SU-DHL-6 (cell line): Measurements from ENCODE around the gene EFEMP1.

Experiments
- H2AFZ ChIP-seq: fragments of 200-600 bp; sonication (generic); 2 replicates; pipeline ENCODE4 v1.6.1; 2014; ENCODE audit warnings: low read depth, mild to moderate bottlenecking, moderate library complexity, mixed read lengths, antibody characterized with exemption, low read length; ENCODE audit not compliant: severe bottlenecking
- H3F3A ChIP-seq: fragments of 200-600 bp; shearing (Covaris generic); 2 replicates; pipeline ENCODE4 v1.6.0; 2016; ENCODE audit warnings: antibody characterized with exemption, mild to moderate bottlenecking; ENCODE audit not compliant: insufficient read depth
- H3K27ac ChIP-seq: fragments of 200-600 bp; sonication (generic); 2 replicates; pipeline ENCODE4 v1.5.1; 2016; ENCODE audit warnings: low read depth, mild to moderate bottlenecking, low read length, moderate library complexity, mixed read lengths
- H3K27me3 ChIP-seq: fragments of 200-600 bp; sonication (generic), shearing (Covaris generic); 2 replicates; pipeline ENCODE4 v1.6.0; 2014; ENCODE audit warnings: mild to moderate bottlenecking, low read length
- H3K36me3 ChIP-seq: fragments of 200-600 bp; sonication (generic); 2 replicates; pipeline ENCODE4 v1.6.1; 2014; ENCODE audit warnings: mild to moderate bottlenecking, low read length, mixed read lengths
- H3K4me2 ChIP-seq: fragments of 300-600, 200-600 bp; shearing (Covaris generic), sonication (generic); 2 replicates; pipeline ENCODE4 v1.6.0; 2014; ENCODE audit warnings: low read length, low read depth, mild to moderate bottlenecking; ENCODE audit not compliant: poor library complexity, severe bottlenecking
- H3K4me3 ChIP-seq: fragments of 200-600 bp; sonication (generic); 2 replicates; pipeline ENCODE4 v1.5.1; 2014; ENCODE audit warnings: antibody characterized with exemption, low read length, mild to moderate bottlenecking, mixed read lengths; ENCODE audit not compliant: insufficient read depth, poor library complexity, severe bottlenecking
- H3K79me2 ChIP-seq: fragments of 200-600 bp; sonication (generic); 2 replicates; pipeline ENCODE4 v1.6.1; 2014; ENCODE audit warnings: mild to moderate bottlenecking, low read length, moderate library complexity; ENCODE audit not compliant: insufficient read depth
- H3K9ac ChIP-seq: fragments of 200-600 bp; sonication (generic); 2 replicates; pipeline ENCODE4 v1.7.0; 2014; ENCODE audit warnings: mild to moderate bottlenecking, low read length
- H3K9me2 ChIP-seq: fragments of 200-600 bp; sonication (generic); replicated peaks from 2 replicates; pipeline ENCODE4 v1.6.1; 2014; ENCODE audit warnings: low read length; ENCODE audit not compliant: insufficient read depth
- H3K9me3 ChIP-seq: fragments of 200-600 bp; sonication (generic); 2 replicates; pipeline ENCODE4 v1.6.1; 2014; ENCODE audit warnings: low read length, mixed read lengths; ENCODE audit not compliant: insufficient read depth
- H4K20me1 ChIP-seq: fragments of 200-600 bp; sonication (generic); 2 replicates; pipeline ENCODE4 v1.6.1; 2014; ENCODE audit warnings: low read depth, mild to moderate bottlenecking, antibody characterized with exemption, low read length, moderate library complexity, mixed read lengths
- CTCF ChIP-seq: fragments of 200-600 bp; sonication (generic); IDR thresholded peaks from one replicate; pipeline ENCODE4 v1.5.1; 2017; ENCODE audit warnings: antibody characterized with exemption, mild to moderate bottlenecking, low read length, moderate library complexity; ENCODE audit not compliant: insufficient read depth, poor library complexity, severe bottlenecking
- EZH2phosphoT487 ChIP-seq: fragments of 200-600 bp; sonication (generic), shearing (Covaris generic); conservative IDR thresholded peaks from 2 replicates; pipeline ENCODE4 v1.6.1; 2018; ENCODE audit warnings: mild to moderate bottlenecking, antibody characterized with exemption, low read length, moderate library complexity, mixed read lengths

Gene EFEMP1

GRCh38 chr2:55888936-55889335 lies 34.6 kb downstream of the EFEMP1 start:
- Histone ChIP-seq H3K9me2 (no peaks in the 10 kb centered on the region), H3F3A (no peaks in the 10 kb centered on the region), H3K9me3 (no peaks in the 10 kb centered on the region), H3K9ac (no peak overlapping the region), H3K4me2 (no peak overlapping the region), H3K79me2 (no peaks in the 10 kb centered on the region), H3K36me3 (no peaks in the 10 kb centered on the region), H3K27ac (no peak overlapping the region), H2AFZ (no peak overlapping the region), H3K4me3 (no peak overlapping the region), H3K27me3 (no peaks in the 10 kb centered on the region), H4K20me1 (no peaks in the 10 kb centered on the region)
- TF ChIP-seq CTCF (no peak), EZH2phosphoT487 (no peak)

DNA sequence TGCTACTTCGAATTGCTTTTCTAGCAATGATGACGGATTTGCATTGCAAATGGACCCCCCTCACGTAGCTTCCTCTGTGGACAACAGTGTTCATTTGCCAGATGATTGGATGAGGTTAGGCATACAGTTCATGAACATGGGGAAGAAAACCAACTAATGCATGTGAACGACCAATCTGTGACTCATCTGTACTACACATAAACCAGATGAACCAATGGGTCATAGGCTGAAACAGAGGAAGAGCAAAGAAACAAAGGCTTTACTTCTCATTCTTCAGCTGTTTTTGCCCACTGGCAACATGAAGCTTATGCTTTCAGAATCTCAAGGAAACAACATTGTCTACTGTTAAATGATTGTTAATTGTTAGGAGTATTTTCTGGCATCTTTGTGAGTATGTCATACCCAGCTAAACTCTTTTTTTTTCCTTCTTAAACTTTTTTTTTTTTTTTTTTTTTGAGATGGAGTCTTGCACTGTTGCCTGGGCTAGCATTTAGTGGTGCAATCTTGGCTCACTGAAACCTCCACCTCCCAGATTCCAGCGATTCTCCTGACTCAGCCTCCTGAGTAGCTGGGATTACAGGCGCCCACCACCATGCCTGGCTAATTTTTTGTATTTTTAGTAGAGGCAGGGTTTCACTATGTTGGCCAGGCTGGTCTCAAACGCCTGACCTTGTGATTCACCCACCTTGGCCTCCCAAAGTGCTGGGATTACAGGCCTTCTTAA lies 35.5 kb downstream of the EFEMP1 start:
- H3K9me3 ChIP-seq = no peaks in the 10 kb centered on the region
- H3K9ac ChIP-seq = no peak overlapping the region
- no peaks in the 10 kb centered on the region for H3K9me2 ChIP-seq
- H3K27ac ChIP-seq = no peak overlapping the region
- H4K20me1 ChIP-seq = no peaks in the 10 kb centered on the region
- no peaks in the 10 kb centered on the region for H3K27me3 ChIP-seq
- no peak overlapping the region for H3K4me3 ChIP-seq
- no peaks in the 10 kb centered on the region for H3K36me3 ChIP-seq
- no peaks in the 10 kb centered on the region for H3F3A ChIP-seq
- no peaks in the 10 kb centered on the region for H3K79me2 ChIP-seq
- H2AFZ ChIP-seq = no peak overlapping the region
- H3K4me2 ChIP-seq = no peak overlapping the region
- TF ChIP-seq CTCF (no peak), EZH2phosphoT487 (no peak)

DNA sequence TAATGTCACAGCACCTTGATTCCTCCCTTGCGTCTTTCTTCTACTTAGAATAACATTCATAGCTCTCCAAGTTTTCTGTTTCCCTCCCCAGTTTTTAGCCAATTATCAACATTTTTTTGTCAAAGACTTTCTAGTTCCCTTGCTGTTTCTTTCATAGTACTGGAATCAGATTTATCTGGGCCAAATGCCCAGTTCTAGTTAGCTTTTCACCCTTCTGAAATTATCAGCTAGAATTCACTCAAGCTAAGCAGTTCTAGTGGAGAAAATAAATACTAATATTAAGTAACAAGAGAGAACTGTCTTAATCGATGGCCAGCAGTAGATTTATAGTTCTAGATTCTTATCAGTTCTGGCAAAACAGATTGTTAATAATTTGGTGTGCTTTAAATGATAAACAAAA lies 36.2 kb downstream of the EFEMP1 start:
- Histone ChIP-seq H3K27me3 (no peaks in the 10 kb centered on the region), H2AFZ (no peak overlapping the region), H3K36me3 (no peaks in the 10 kb centered on the region), H3K9me3 (no peaks in the 10 kb centered on the region), H3K79me2 (no peaks in the 10 kb centered on the region), H3K9me2 (no peaks in the 10 kb centered on the region), H3F3A (no peaks in the 10 kb centered on the region), H3K4me3 (no peak overlapping the region), H4K20me1 (no peaks in the 10 kb centered on the region), H3K9ac (no peak overlapping the region), H3K27ac (no peak overlapping the region), H3K4me2 (no peak overlapping the region)
- TF ChIP-seq EZH2phosphoT487 (no peak), CTCF (no peak)
